Right lobe of liver (tissue), 4 donors: ENCODE results near the gene NRP2.

Source experiments
- POLR2A ChIP-seq: fragments of 450-650 bp; IDR thresholded peaks from one replicate; pipeline ENCODE4 v1.6.1; 2017; ENCODE audit warnings: antibody characterized with exemption, mild to moderate bottlenecking
- TF ChIP-seq, protein P1 (sequence below), 4 donors: fragments of 200-600 bp in 3 of 4; fragments of 450-650 bp in 1 of 4; IDR thresholded peaks; one replicate each; pipeline versions ENCODE4 v1.5.1 to v1.8.0; 2016 to 2022; ENCODE audit warnings: antibody characterized with exemption in 4 of 4, mild to moderate bottlenecking in 2 of 4
- donor health status: DM: no; HTN: no; CAD: no.
- donor health status: DM: no; HTN: no; CAD: no.
- donor health status: DM: no; HTN: yes; CAD: no.

DNA sequence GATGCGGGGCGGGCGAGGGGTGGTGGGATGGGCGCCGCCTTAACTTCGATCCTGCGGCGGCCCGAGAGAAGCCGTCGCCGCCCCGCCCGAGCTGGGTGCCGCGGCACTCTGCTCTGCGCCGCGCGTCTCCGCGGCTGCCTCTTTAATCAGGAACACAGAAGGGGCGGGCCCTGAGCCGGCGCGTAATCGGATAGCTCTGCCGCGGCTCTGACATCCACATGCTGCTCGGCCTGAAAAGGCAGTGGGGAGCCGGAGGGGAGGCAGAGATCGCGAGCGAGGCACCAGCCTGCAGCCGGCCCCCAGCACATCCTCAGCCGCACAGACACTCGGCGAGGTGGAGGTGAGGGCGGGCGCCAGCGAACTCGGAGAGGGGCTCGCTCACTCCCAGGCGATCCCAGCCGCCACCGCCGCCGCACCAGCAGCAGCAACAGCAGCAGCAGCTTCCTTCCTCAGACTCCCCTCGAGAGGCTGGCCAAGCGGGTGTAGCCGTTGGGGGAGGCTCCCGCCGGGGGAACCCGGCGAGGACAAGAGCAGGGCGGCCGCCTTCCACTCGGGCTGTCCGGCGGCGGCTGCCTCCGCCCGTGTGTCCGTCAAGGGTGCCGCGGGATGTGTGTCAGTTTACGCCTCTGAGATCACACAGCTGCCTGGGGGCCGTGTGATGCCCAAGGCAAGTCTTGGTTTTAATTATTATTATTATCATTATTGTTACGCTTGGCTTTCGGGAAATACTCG lies at the start of gene NRP2:
- peak; percentile 86 for TF ChIP-seq POLR2A
- TF ChIP-seq, protein P1, sequence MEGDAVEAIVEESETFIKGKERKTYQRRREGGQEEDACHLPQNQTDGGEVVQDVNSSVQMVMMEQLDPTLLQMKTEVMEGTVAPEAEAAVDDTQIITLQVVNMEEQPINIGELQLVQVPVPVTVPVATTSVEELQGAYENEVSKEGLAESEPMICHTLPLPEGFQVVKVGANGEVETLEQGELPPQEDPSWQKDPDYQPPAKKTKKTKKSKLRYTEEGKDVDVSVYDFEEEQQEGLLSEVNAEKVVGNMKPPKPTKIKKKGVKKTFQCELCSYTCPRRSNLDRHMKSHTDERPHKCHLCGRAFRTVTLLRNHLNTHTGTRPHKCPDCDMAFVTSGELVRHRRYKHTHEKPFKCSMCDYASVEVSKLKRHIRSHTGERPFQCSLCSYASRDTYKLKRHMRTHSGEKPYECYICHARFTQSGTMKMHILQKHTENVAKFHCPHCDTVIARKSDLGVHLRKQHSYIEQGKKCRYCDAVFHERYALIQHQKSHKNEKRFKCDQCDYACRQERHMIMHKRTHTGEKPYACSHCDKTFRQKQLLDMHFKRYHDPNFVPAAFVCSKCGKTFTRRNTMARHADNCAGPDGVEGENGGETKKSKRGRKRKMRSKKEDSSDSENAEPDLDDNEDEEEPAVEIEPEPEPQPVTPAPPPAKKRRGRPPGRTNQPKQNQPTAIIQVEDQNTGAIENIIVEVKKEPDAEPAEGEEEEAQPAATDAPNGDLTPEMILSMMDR (IDR thresholded peaks at IDR 0.05) = no peak
